HT1080 (cell line): Measurements from ENCODE around the gene PITPNM3. TPM values are rescaled to one million over a fixed set of nuclear protein-coding genes. Genes with fewer than 3 reads are reported as not detected.

Experiments used
- DNase-seq: peaks from one replicate; pipeline ENCODE4 v3.0.0-alpha.2; 2015; ENCODE audit warnings: low read depth
- total RNA-seq: library from RNA; depleted of rRNA; stranded (reverse); fragments of >200 nt; shearing (Covaris generic); gene quantifications from 2 replicates; pipeline ENCODE4 v1.2.3, GENCODE V29; 2014

The PITPNM3 gene
- total RNA-seq, 1 experiment from 2014 or later = 0.32 TPM

GRCh38 chr17:6444571-6445335 lies 111.6 kb downstream of the PITPNM3 start:
- no peak for DNase-seq

GRCh38 chr17:6443692-6444570 lies 112.4 kb downstream of the PITPNM3 start, which contains the start of gene PIMREG:
TSS of gene PIMREG (plus strand) at chr17:6444455. CDS start at chr17:6445111, 656 bp downstream.
- DNase-seq = peak; percentile 86

- no peak for DNase-seq
These were observed 113.6 kb downstream of the PITPNM3 start for GRCh38 chr17:6442775-6443174.

GRCh38 chr17:6439951-6440350 lies 116.4 kb downstream of the PITPNM3 start:
- no peak for DNase-seq

GRCh38 chr17:6437956-6438355 lies 118.4 kb downstream of the PITPNM3 start:
- no peak for DNase-seq

GRCh38 chr17:6437466-6437865 lies 118.9 kb downstream of the PITPNM3 start:
- no peak for DNase-seq

- DNase-seq = peak; percentile 48
These were observed 120.4 kb downstream of the PITPNM3 start for GRCh38 chr17:6435968-6436367.

- DNase-seq = no peak
These were observed 121.3 kb downstream of the PITPNM3 start, which contains the start of gene AIPL1 for GRCh38 chr17:6435051-6435450. TSS of gene AIPL1 (minus strand) at chr17:6435121. CDS start at chr17:6435104, 17 bp downstream.

- peak; percentile 12 for DNase-seq
These were observed 125.6 kb downstream of the PITPNM3 start for GRCh38 chr17:6430769-6431168.

- DNase-seq = no peak
These were observed 127.1 kb downstream of the PITPNM3 start for GRCh38 chr17:6429266-6429665.

GRCh38 chr17:6428207-6428965 lies 128.0 kb downstream of the PITPNM3 start:
- no peak for DNase-seq

- DNase-seq = peak; percentile 31
These were observed 129.0 kb downstream of the PITPNM3 start for GRCh38 chr17:6427279-6427781.

GRCh38 chr17:6426356-6427101 lies 129.8 kb downstream of the PITPNM3 start:
- DNase-seq = no peak

GRCh38 chr17:6425407-6425806 lies 130.9 kb downstream of the PITPNM3 start:
- DNase-seq = no peak

- no peak for DNase-seq
These were observed 132.4 kb downstream of the PITPNM3 start for GRCh38 chr17:6423931-6424330.

- DNase-seq = no peak
These were observed 133.6 kb downstream of the PITPNM3 start for GRCh38 chr17:6422654-6423241.

GRCh38 chr17:6421700-6422604 lies 134.4 kb downstream of the PITPNM3 start:
- DNase-seq = peak; percentile 69

GRCh38 chr17:6420173-6420641 lies 136.1 kb downstream of the PITPNM3 start:
- DNase-seq = no peak

GRCh38 chr17:6415616-6416015 lies 140.7 kb downstream of the PITPNM3 start:
- DNase-seq = no peak
